ENCODE measurements around the gene CGNL1.

The CGNL1 gene

DNA sequence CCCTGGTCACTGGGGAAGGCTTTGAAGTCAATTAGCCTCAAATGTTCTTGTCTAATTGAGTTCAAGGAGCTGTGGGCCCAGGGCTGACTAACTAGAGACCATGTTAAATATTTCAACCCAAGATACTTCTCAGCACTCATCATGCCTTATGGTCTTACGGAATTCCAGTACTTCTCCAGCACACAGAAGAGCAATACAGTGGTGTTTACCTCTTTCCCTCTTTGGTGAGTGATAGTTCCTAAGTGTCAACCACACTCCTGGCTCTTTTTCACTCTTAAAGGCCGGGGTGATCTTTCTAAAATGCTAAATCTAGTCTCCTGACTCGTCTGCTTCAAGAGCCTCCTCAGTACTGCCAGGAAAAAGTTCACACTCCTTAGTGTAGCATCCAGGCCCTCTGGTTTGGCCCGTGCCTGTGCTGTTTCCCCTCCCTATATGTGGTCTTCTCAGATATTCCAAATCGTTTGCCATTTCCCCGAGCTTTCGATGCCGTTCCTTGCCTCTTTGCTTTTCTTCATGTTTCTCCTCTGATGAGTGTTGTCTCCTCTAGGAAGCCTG is 220.1 kb downstream of the CGNL1 start:
- TF ChIP-seq, protein P1, sequence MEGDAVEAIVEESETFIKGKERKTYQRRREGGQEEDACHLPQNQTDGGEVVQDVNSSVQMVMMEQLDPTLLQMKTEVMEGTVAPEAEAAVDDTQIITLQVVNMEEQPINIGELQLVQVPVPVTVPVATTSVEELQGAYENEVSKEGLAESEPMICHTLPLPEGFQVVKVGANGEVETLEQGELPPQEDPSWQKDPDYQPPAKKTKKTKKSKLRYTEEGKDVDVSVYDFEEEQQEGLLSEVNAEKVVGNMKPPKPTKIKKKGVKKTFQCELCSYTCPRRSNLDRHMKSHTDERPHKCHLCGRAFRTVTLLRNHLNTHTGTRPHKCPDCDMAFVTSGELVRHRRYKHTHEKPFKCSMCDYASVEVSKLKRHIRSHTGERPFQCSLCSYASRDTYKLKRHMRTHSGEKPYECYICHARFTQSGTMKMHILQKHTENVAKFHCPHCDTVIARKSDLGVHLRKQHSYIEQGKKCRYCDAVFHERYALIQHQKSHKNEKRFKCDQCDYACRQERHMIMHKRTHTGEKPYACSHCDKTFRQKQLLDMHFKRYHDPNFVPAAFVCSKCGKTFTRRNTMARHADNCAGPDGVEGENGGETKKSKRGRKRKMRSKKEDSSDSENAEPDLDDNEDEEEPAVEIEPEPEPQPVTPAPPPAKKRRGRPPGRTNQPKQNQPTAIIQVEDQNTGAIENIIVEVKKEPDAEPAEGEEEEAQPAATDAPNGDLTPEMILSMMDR (IDR thresholded peaks at IDR 0.05; ENCODE audit: low read depth, low read length), result no peak
- no peak overlapping the region for H3K4me3 ChIP-seq (ENCODE audit: low read depth, low read length)

DNA sequence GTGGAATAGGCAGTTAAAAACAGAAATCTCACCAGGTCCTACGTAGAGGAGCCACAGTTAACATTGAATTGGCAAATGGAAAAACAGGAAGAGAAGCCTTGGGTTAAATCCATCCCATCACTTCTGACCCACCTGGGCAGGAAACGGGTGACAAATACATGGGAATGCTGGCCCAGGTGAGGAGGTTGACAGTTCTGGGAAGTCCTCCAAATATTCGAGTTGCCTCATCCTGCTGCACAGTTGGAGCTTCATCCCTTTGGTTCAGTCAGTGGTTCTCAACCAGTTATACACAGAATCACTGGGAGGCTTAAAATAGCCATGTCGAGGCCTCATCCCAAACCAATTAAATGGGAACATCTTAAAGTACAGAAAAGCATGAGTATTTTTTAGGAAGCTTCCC is 220.7 kb downstream of the CGNL1 start:
- TF ChIP-seq, protein P1 (IDR thresholded peaks at IDR 0.05; ENCODE audit: low read depth, low read length), result no peak

GRCh38 chr15:57597431-57597830 is 221.1 kb downstream of the CGNL1 start:
- TF ChIP-seq, protein P1 (IDR thresholded peaks at IDR 0.05; ENCODE audit: low read depth, low read length), result no peak
- no peak overlapping the region for H3K4me3 ChIP-seq (ENCODE audit: low read depth, low read length)

More for the DNA sequence above, 220.7 kb downstream of the CGNL1 start:
- no peak overlapping the region for H3K4me3 ChIP-seq (ENCODE audit: low read depth, low read length)

DNA sequence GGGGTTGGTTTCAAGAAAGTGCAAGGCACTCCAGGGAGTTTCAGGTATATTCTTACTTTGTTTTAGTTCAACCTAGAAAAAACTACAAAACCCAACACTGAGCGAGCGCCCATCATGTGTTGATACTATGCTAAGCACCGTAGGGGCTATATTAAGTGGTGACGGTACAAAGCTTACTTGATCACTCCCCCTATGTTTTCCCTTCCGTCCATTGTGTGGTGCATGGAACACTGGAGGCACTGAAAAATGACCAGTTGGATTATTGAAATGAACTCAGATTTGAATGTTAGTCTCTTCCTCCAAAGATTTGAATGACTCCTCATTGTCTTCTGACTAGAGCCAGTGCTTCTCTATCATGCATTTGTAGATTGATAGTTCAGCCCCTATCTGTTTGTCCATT is 222.0 kb downstream of the CGNL1 start:
- TF ChIP-seq, protein P1 (IDR thresholded peaks at IDR 0.05; ENCODE audit: low read depth, low read length), result no peak
- no peak overlapping the region for H3K4me3 ChIP-seq (ENCODE audit: low read depth, low read length)

GRCh38 chr15:57599296-57599810 is 223.0 kb downstream of the CGNL1 start:
- TF ChIP-seq, protein P1 (IDR thresholded peaks at IDR 0.05; ENCODE audit: low read depth, low read length), result no peak

GRCh38 chr15:57600197-57600596 is 223.9 kb downstream of the CGNL1 start:
- TF ChIP-seq, protein P1 (IDR thresholded peaks at IDR 0.05; ENCODE audit: low read depth, low read length), result no peak
- H3K4me3 ChIP-seq (ENCODE audit: low read depth, low read length), result no peak overlapping the region

More at GRCh38 chr15:57599296-57599810, 223.0 kb downstream of the CGNL1 start:
- H3K4me3 ChIP-seq (ENCODE audit: low read depth, low read length), result no peak overlapping the region
